Large intestine (tissue), 3 donors: Measurements from ENCODE around the gene IGFALS. TPM values are rescaled to one million over a fixed set of nuclear protein-coding genes. Genes with fewer than 3 reads are reported as not detected.
A peak's percentile ranks its signal among the peaks of the same experiment; 100 is the strongest.

ENCODE experiments used
- DNase-seq, 2 donors: peaks; one replicate each; pipeline versions ENCODE4 v3.0.0 to v3.0.0-alpha.2; 2013
- H3K27ac ChIP-seq: one replicate; pipeline ENCODE4 v1.5.1; 2013; ENCODE audit warnings: low read length
- H3K27me3 ChIP-seq: 2 replicates; pipeline ENCODE4 v1.6.1; 2013; ENCODE audit warnings: low read length; ENCODE audit not compliant: control insufficient read depth, insufficient read depth
- H3K36me3 ChIP-seq: 2 replicates; pipeline ENCODE4 v1.6.1; 2013; ENCODE audit warnings: low read length; ENCODE audit not compliant: control insufficient read depth, insufficient read depth
- H3K4me1 ChIP-seq: one replicate; pipeline ENCODE4 v1.6.1; 2013; ENCODE audit warnings: low read length; ENCODE audit not compliant: control insufficient read depth, insufficient read depth
- H3K4me3 ChIP-seq: one replicate; pipeline ENCODE4 v1.5.1; 2013; ENCODE audit warnings: low read length
- H3K9me3 ChIP-seq: one replicate; pipeline ENCODE4 v1.6.1; 2013; ENCODE audit warnings: mild to moderate bottlenecking, low read depth, low read length, moderate library complexity; ENCODE audit not compliant: control insufficient read depth
- WGBS: methylation state at CpG from one replicate; pipeline ENCODE4 v1.1.5; 2013; ENCODE audit warnings: low lambda C conversion rate; ENCODE audit not compliant: insufficient coverage; 5-methylcytosine and 5-hydroxymethylcytosine counted together
- polyA plus RNA-seq: library from polyadenylated mRNA; unstranded; fragments of 120-200 nt; gene quantifications from one replicate; pipeline ENCODE4 v1.2.1, GENCODE V29; 2013

Gene IGFALS
- polyA plus RNA-seq, 1 donor = 8.3 TPM

- no peak overlapping the region for H3K27ac ChIP-seq
- no peaks in the 10 kb centered on the region for H3K27me3 ChIP-seq
- no peak overlapping the region for H3K4me3 ChIP-seq
- peaks cover 75% of the 10 kb centered on the region for H3K36me3 ChIP-seq
- DNase-seq = no peak
- no peaks in the 10 kb centered on the region for H3K4me1 ChIP-seq
- no peaks in the 10 kb centered on the region for H3K9me3 ChIP-seq
- WGBS = no CpG with 5 or more reads among the region's 27 CpGs
Measured at GRCh38 chr16:1818204-1818872, 24.8 kb upstream of the IGFALS start.

GRCh38 chr16:1817716-1818115 is 24.2 kb upstream of the IGFALS start:
- no peak overlapping the region for H3K4me3 ChIP-seq
- no peak overlapping the region for H3K27ac ChIP-seq
- peaks cover 74% of the 10 kb centered on the region for H3K36me3 ChIP-seq
- DNase-seq = no peak
- no CpG with 5 or more reads among the region's 17 CpGs for WGBS
- no peaks in the 10 kb centered on the region for H3K4me1 ChIP-seq
- H3K9me3 ChIP-seq = no peaks in the 10 kb centered on the region
- no peaks in the 10 kb centered on the region for H3K27me3 ChIP-seq

DNA sequence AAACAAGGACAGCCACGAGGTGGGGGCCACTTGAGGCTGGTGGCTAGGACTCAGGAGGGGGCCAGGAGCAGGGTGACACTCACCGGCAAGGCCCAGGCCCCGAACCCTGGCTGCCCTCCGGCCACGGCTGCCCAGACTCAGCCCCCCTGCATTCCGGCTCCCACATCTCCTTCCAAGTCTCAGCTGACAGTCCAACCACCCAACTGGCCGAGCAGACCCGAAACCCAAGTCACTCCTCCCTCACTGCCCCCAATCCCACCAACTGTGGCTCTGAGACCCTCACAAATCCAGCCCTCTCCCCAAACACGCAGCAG is 23.7 kb upstream of the IGFALS start:
- no CpG with 5 or more reads among the region's 9 CpGs for WGBS
- Histone ChIP-seq H3K9me3 (no peaks in the 10 kb centered on the region), H3K4me3 (no peak overlapping the region), H3K27me3 (no peaks in the 10 kb centered on the region), H3K4me1 (no peaks in the 10 kb centered on the region), H3K36me3 (peaks cover 70% of the 10 kb centered on the region), H3K27ac (no peak overlapping the region)
- DNase-seq = no peak

DNA sequence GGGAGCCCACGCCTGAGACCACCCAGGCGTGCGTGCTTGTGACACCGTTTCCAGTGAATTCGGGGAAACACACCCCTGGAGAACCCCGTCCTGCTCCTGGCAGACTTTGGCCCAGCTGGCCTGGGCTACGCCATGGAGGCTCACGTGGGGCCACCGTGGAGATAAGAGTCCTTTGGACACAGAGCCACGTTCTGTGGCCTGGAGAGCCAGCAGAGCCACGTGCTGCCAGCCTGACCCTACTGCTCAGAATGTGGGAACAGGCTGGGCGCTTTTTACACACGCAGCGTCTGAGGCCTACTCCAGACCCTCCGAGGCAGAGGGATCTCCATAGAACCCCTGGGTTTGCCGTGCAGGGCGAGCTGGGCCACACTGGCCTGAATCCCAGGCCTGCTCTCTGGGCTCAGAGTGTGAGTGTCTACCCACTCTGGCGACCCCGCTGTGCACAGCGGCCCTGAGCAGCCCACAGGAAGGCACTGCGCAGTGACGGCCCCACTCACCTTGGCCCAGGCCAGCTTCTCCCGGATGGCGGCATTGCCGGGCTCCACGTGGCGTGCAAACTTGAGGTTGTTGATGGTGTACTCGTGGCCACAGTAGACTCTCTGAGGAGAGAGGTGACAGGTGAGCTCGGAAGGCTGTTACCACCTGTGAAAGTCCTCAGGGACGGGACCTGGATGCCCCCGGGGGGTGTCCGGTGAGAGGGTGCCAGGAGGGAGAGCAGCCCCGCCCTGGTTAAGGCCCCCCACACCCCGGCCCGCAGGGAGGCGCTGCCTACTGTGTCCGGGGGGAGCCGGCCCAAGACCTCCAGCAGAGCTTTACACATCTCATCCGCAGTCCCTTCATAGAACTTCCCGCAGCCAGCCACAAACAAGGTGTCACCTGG is 23.1 kb upstream of the IGFALS start:
- H3K27ac ChIP-seq = no peak overlapping the region
- H3K27me3 ChIP-seq = no peaks in the 10 kb centered on the region
- H3K36me3 ChIP-seq = peaks cover 66% of the 10 kb centered on the region
- WGBS = no CpG with 5 or more reads among the region's 40 CpGs
- DNase-seq = no peak
- no peaks in the 10 kb centered on the region for H3K9me3 ChIP-seq
- H3K4me3 ChIP-seq = no peak overlapping the region
- no peaks in the 10 kb centered on the region for H3K4me1 ChIP-seq

DNA sequence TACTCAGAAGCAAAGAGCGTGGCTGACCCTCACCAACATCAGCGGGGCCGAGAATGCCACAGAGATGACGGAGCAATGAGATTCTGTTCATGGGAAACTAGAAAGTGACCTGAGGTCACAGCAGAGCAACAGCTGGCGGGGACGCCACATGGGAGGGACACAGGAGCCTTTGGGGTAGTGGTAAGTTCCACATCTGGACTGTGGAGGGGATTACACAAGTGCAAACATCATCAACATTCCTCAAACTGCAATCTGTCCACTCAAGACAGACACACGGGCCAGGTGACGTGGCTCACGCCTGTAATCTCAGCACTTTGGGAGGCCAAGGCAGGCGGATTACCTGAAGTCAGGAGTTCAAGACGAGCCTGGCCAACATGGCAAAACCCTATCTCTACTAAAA is 22.0 kb upstream of the IGFALS start:
- Histone ChIP-seq H3K27ac (no peak overlapping the region), H3K9me3 (no peaks in the 10 kb centered on the region), H3K4me1 (no peaks in the 10 kb centered on the region), H3K4me3 (no peak overlapping the region), H3K36me3 (peaks cover 55% of the 10 kb centered on the region), H3K27me3 (no peaks in the 10 kb centered on the region)
- no peak for DNase-seq
- no CpG with 5 or more reads among the region's 11 CpGs for WGBS

GRCh38 chr16:1812732-1813163 is 19.2 kb upstream of the IGFALS start:
- peak in 1 of 2 donors; percentile 62 for DNase-seq
- Histone ChIP-seq H3K27ac (no peak overlapping the region), H3K4me3 (no peak overlapping the region), H3K36me3 (peaks cover 49% of the 10 kb centered on the region), H3K9me3 (no peaks in the 10 kb centered on the region), H3K4me1 (no peaks in the 10 kb centered on the region), H3K27me3 (no peaks in the 10 kb centered on the region)
- no CpG with 5 or more reads among the region's 17 CpGs for WGBS

GRCh38 chr16:1810536-1810935 is 17.0 kb upstream of the IGFALS start:
- DNase-seq = no peak
- H3K9me3 ChIP-seq = no peaks in the 10 kb centered on the region
- no CpG with 5 or more reads among the region's 16 CpGs for WGBS
- H3K27me3 ChIP-seq = no peaks in the 10 kb centered on the region
- H3K27ac ChIP-seq = no peak overlapping the region
- no peaks in the 10 kb centered on the region for H3K4me1 ChIP-seq
- H3K4me3 ChIP-seq = no peak overlapping the region
- peaks cover 37% of the 10 kb centered on the region for H3K36me3 ChIP-seq

GRCh38 chr16:1810106-1810505 is 16.6 kb upstream of the IGFALS start:
- Histone ChIP-seq H3K4me1 (no peaks in the 10 kb centered on the region), H3K36me3 (peaks cover 32% of the 10 kb centered on the region)

GRCh38 chr16:1809281-1809801 is 15.8 kb upstream of the IGFALS start:
- no peaks in the 10 kb centered on the region for H3K4me1 ChIP-seq
- DNase-seq = peak in 1 of 2 donors; percentile 35
- peaks cover 32% of the 10 kb centered on the region for H3K36me3 ChIP-seq
- no peaks in the 10 kb centered on the region for H3K9me3 ChIP-seq
- no peak overlapping the region for H3K4me3 ChIP-seq
- H3K27me3 ChIP-seq = no peaks in the 10 kb centered on the region
- no CpG with 5 or more reads among the region's 28 CpGs for WGBS
- no peak overlapping the region for H3K27ac ChIP-seq

More at GRCh38 chr16:1810106-1810505, 16.6 kb upstream of the IGFALS start:
- Histone ChIP-seq H3K27me3 (no peaks in the 10 kb centered on the region), H3K4me3 (no peak overlapping the region), H3K9me3 (no peaks in the 10 kb centered on the region), H3K27ac (no peak overlapping the region)
- WGBS = no CpG with 5 or more reads among the region's 16 CpGs
- no peak for DNase-seq

GRCh38 chr16:1808691-1809090 is 15.2 kb upstream of the IGFALS start:
- no CpG with 5 or more reads among the region's 18 CpGs for WGBS
- H3K4me3 ChIP-seq = no peak overlapping the region
- no peaks in the 10 kb centered on the region for H3K27me3 ChIP-seq
- peaks cover 31% of the 10 kb centered on the region for H3K36me3 ChIP-seq
- no peak for DNase-seq
- no peak overlapping the region for H3K27ac ChIP-seq
- no peaks in the 10 kb centered on the region for H3K4me1 ChIP-seq
- no peaks in the 10 kb centered on the region for H3K9me3 ChIP-seq
